ENCODE results near the gene TMEM179.

The TMEM179 gene

GRCh38 chr14:104596927-104597351, 7.6 kb downstream of the TMEM179 start:
- Histone ChIP-seq H3F3A (ENCODE audit: control insufficient read depth, insufficient read depth) (no peaks in the 10 kb centered on the region), H3K27me3 (ENCODE audit: control insufficient read depth, low read length) (no peaks in the 10 kb centered on the region), H3K36me3 (ENCODE audit: control insufficient read depth, low read length) (no peaks in the 10 kb centered on the region), H3K27ac (ENCODE audit: low read depth, low read length) (no peak overlapping the region), H3K4me1 (ENCODE audit: control insufficient read depth, low read length) (no peaks in the 10 kb centered on the region), H3K79me2 (ENCODE audit: control insufficient read depth, low read length) (no peaks in the 10 kb centered on the region), H3K4me3 (ENCODE audit: low read length) (no peak overlapping the region), H3K9me2 (replicated peaks; ENCODE audit: control insufficient read depth, low read length) (no peaks in the 10 kb centered on the region), H3K4me2 (ENCODE audit: low read length) (no peak overlapping the region), H3K9me3 (ENCODE audit: control insufficient read depth, insufficient read depth, low read length) (no peaks in the 10 kb centered on the region), H4K20me1 (ENCODE audit: control insufficient read depth, insufficient read depth, low read depth, low read length) (no peaks in the 10 kb centered on the region)
- no peak for TF ChIP-seq CTCF (IDR thresholded peaks at IDR 0.05; ENCODE audit: low read depth, low read length, poor library complexity, severe bottlenecking)
- TF ChIP-seq EZH2phosphoT487 (IDR thresholded peaks at IDR 0.05; ENCODE audit: borderline replicate concordance, low read length) = no peak

- Histone ChIP-seq H4K20me1 (ENCODE audit: control insufficient read depth, insufficient read depth, low read depth, low read length) (no peaks in the 10 kb centered on the region), H3K27me3 (ENCODE audit: control insufficient read depth, low read length) (no peaks in the 10 kb centered on the region), H3K4me1 (ENCODE audit: control insufficient read depth, low read length) (no peaks in the 10 kb centered on the region), H3K27ac (ENCODE audit: low read depth, low read length) (no peak overlapping the region), H3F3A (ENCODE audit: control insufficient read depth, insufficient read depth) (no peaks in the 10 kb centered on the region), H3K4me2 (ENCODE audit: low read length) (no peak overlapping the region), H3K9me3 (ENCODE audit: control insufficient read depth, insufficient read depth, low read length) (no peaks in the 10 kb centered on the region), H3K4me3 (ENCODE audit: low read length) (no peak overlapping the region), H3K36me3 (ENCODE audit: control insufficient read depth, low read length) (no peaks in the 10 kb centered on the region), H3K79me2 (ENCODE audit: control insufficient read depth, low read length) (no peaks in the 10 kb centered on the region), H3K9me2 (replicated peaks; ENCODE audit: control insufficient read depth, low read length) (no peaks in the 10 kb centered on the region)
- no peak for TF ChIP-seq EZH2phosphoT487 (IDR thresholded peaks at IDR 0.05; ENCODE audit: borderline replicate concordance, low read length)
- TF ChIP-seq CTCF (IDR thresholded peaks at IDR 0.05; ENCODE audit: low read depth, low read length, poor library complexity, severe bottlenecking) = no peak
Observed at GRCh38 chr14:104596451-104596918, 8.1 kb downstream of the TMEM179 start.

- Histone ChIP-seq H3K27me3 (ENCODE audit: control insufficient read depth, low read length) (no peaks in the 10 kb centered on the region), H3K27ac (ENCODE audit: low read depth, low read length) (no peak overlapping the region), H3K4me2 (ENCODE audit: low read length) (no peak overlapping the region), H3K4me1 (ENCODE audit: control insufficient read depth, low read length) (no peaks in the 10 kb centered on the region), H3K4me3 (ENCODE audit: low read length) (no peak overlapping the region), H3K36me3 (ENCODE audit: control insufficient read depth, low read length) (no peaks in the 10 kb centered on the region), H3K9me3 (ENCODE audit: control insufficient read depth, insufficient read depth, low read length) (no peaks in the 10 kb centered on the region), H3K9me2 (replicated peaks; ENCODE audit: control insufficient read depth, low read length) (no peaks in the 10 kb centered on the region), H4K20me1 (ENCODE audit: control insufficient read depth, insufficient read depth, low read depth, low read length) (no peaks in the 10 kb centered on the region), H3F3A (ENCODE audit: control insufficient read depth, insufficient read depth) (no peaks in the 10 kb centered on the region), H3K79me2 (ENCODE audit: control insufficient read depth, low read length) (no peaks in the 10 kb centered on the region)
- TF ChIP-seq EZH2phosphoT487 (IDR thresholded peaks at IDR 0.05; ENCODE audit: borderline replicate concordance, low read length) = no peak
- no peak for TF ChIP-seq CTCF (IDR thresholded peaks at IDR 0.05; ENCODE audit: low read depth, low read length, poor library complexity, severe bottlenecking)
Observed at GRCh38 chr14:104595911-104596450, 8.6 kb downstream of the TMEM179 start.

Measured in DOHH2 (cell line).